Measurements from ENCODE around the gene FZD2.
"Not testable (repeated sequence)": the region's sequence is repeated elsewhere in the genome, so short reads cannot be mapped to it uniquely, and the experiment has no call there.

Gene FZD2

DNA sequence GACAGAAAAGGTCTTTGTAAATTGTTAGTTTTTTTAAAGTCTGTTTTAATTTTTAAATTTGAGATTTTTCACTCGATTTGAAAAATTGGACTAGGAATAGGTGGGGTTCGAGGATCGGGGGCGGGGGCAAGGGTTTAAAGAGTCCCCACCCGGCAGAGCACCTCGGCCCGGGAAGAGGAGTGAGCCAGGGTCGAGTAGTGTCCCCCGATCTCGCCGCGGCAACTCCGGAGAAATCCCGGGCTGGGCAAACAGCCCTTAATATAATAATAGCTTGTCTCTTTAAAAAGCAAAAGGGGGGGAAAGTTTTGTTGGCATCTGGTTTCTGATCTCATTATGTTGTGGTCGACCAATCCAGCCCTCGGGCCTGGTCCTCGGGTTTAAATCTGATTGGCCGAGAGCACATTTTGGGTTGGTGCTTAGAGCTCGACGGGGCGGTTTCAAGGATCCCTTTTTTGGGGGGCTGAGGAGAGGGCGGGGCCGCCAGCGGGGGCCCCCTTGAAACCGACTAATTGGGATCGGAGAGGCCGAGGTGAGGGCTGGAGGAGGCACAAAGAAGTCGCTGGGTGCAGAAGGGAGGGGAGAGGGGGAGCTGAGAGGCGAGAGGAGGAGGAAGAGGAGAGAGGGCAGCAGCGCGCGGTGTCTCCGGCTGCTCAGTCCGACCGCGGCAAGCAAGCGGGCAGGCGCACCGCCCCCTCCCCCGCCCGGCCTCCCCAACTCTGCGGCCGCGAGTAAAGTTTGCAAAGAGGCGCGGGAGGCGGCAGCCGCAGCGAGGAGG, at the start of gene FZD2:
Gene FZD2 (plus strand): TSS at position 653 of the 775 bp plus-strand sequence. CDS start 205 bp downstream, outside the sequence.
- peak; percentile 7 to 26 for DNase-seq (ENCODE audit: low read depth in 2 of 2, low spot score in 1 of 2)

- not testable (repeated sequence) for DNase-seq (ENCODE audit: low read depth in 2 of 2, low spot score in 1 of 2)
These were observed 45.8 kb upstream of the FZD2 start for GRCh38 chr17:44511241-44512134.

DNA sequence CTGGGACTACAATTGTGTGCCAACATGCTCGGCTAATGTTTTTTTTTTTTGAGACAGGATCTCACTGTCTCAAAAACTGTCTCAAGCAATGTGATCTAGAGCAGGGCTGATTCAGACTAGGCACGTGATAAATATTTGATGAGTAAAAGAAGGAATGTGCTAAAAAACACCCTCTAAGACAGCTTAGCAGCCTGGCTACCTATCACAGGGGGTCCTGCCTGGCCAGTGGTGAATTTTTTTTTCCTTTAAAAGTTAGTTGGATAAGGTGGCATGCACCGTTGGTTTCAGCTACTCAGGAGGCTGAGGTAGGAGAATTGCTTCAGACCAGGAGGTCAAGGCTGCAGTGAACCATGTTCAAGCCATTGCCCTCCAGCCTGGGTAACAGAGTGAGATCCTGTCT, 39.3 kb upstream of the FZD2 start:
- no peak for DNase-seq (ENCODE audit: low read depth in 2 of 2, low spot score in 1 of 2)

DNA sequence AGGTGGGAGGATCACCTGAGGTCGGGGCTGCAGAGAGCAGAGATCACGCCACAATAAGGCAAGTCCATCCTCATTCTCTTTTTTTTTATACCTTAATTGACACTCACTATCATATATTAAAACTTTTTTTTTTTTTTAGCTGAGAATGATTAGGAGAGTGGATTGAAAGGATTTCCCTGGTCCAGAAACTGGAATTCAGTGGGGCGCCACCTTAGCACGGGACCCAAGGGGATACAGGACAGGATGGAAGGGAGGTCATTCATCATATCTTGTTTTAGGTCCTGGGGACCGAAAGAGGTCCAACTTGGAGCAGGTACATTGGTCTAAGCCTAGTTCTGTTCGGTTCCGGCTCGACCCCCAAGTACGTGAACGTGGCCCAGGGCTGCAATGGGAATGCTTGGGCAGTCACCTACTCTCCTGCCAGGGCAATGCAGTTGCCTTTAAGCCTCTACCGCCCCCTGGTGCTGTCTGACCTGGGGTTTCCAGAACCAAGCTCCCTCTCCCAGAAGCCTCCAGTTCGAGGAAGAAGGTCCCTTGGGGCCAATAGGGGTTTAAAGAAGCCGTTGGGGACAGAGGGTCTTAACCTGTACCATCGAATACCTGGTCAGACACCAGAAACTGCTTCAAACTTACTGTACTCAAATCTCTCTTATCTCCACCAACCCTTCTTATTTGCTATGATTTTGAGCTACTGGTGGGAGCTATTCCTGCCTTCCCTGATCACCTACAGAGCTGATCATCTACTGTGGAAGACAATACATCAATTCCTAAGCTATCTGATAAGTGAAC, 34.2 kb upstream of the FZD2 start:
- peak; percentile 9 to 28 for DNase-seq (ENCODE audit: low read depth in 2 of 2, low spot score in 1 of 2)

DNA sequence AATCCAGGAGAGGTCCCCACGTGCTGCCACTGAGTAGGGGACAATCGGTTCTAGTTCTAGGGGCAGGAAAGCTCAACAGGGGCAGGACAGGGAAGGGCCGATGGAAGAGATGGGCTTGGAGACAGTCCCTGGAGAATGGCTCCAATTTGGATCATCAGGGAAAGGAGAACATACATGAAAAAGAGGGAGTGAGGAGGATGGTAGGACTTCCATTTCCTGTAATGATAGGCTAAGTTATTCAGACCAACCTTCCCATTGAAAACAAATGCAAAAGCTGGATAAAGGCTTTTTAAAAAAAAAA, 33.7 kb upstream of the FZD2 start:
- DNase-seq (ENCODE audit: low read depth in 2 of 2, low spot score in 1 of 2): no peak

DNA sequence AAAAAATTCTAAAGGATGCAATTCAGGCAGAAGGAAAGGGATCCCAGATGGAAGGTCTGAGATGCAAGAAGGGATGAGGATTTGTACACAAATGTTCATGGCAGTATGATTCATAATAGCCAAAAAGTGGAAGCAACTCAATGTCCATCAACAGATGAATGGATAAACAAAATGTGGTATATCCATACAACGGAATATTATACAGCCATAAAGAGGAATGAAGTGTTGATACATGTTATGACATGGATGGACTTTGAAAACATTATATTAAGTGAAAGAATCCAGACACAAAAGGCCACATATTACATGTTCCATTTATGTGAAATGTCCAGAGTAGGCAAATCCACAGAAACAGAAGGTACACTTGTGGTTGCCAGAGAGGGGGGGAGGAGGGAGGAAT, 30.2 kb upstream of the FZD2 start:
- DNase-seq (ENCODE audit: low read depth in 2 of 2, low spot score in 1 of 2): no peak

DNA sequence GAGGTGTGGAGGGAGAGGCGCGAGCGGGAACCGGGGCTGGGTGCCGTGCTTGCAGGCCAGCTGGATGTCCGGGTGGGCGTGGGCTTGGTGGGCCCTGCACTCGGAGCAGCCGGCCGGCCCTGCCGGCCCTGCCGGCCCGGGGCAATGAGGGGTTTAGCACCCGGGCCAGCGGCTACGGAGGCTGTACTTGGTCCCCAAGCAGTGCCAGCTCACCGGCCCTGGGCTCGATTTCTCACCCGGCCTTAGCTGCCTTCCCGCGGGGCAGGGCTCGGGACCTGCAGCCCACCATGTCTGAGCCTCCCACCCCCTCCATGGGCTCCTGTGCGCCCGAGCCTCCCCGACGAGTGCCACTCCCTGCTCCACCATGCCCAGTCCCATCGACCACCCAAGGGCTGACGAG, 29.3 kb upstream of the FZD2 start:
- no peak for DNase-seq (ENCODE audit: low read depth in 2 of 2, low spot score in 1 of 2)

GRCh38 chr17:44529864-44530263, 27.4 kb upstream of the FZD2 start:
- DNase-seq (ENCODE audit: low read depth in 2 of 2, low spot score in 1 of 2): no peak

GRCh38 chr17:44530896-44531418, 26.3 kb upstream of the FZD2 start:
- no peak for DNase-seq (ENCODE audit: low read depth in 2 of 2, low spot score in 1 of 2)

GRCh38 chr17:44533533-44534246, 23.6 kb upstream of the FZD2 start:
- peak; percentile 65 to 77 for DNase-seq (ENCODE audit: low read depth in 2 of 2, low spot score in 1 of 2)

GRCh38 chr17:44536090-44536953, 21.0 kb upstream of the FZD2 start:
- no peak for DNase-seq (ENCODE audit: low read depth in 2 of 2, low spot score in 1 of 2)

DNA sequence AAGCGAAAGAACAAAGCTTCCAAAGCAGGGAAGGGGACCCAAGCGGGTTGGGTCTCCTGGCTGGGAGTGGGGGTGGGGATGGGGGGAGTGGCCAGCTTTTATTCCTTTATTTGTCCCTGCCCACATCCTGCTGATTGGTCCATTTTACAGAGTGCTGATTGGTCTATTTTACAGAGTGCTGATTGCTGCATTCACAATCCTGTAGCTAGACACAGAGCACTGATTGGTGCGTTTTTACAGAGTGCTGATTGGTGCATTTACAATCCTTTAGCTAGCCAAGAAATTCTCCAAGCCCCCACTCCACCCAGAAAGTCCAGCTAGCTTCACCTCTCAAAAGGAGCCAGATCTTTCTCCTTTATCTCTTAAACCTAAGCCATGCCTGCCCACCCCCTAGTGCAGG, 19.4 kb upstream of the FZD2 start:
- DNase-seq (ENCODE audit: low read depth in 2 of 2, low spot score in 1 of 2): not testable (repeated sequence)

GRCh38 chr17:44539673-44540072, 17.6 kb upstream of the FZD2 start:
- no peak for DNase-seq (ENCODE audit: low read depth in 2 of 2, low spot score in 1 of 2)

- no peak for DNase-seq (ENCODE audit: low read depth in 2 of 2, low spot score in 1 of 2)
These were observed 16.8 kb upstream of the FZD2 start for GRCh38 chr17:44540246-44541084.

GRCh38 chr17:44541884-44542581, 15.3 kb upstream of the FZD2 start:
- DNase-seq (ENCODE audit: low read depth in 2 of 2, low spot score in 1 of 2): no peak

DNA sequence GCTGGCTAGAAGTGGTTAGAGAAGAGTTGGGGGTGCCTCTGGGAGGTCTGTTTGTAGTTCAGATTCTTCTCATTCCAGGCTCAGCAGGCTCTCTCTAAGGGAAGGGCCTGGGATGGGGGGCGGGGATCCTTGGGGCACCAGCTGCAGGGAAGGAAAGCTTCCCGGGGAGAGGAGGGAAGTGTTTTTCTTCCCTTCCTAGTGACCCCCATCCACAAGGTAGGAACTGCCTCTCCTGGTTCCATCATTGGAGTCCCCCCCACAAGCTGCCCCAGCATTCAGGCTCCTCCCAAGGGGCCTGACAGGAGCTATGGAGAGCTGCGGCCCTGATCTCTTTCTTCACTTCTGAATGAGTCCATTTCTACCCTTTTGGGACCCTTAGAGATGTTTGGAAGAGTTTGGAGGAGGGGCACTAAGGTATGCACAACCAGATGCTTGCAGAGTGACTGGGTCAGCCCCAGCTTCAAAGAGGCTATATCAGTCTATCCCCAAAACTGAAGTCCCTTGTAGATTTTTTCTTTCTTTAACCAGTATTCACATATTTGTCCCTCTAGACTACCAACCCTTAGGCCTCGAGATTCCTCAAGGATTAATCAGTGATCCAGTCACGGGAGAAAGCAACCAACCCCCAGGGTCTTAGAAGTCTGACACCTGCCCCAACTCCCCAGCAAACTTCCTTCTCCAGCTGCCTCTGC, 13.9 kb upstream of the FZD2 start:
- DNase-seq (ENCODE audit: low read depth in 2 of 2, low spot score in 1 of 2): no peak

DNA sequence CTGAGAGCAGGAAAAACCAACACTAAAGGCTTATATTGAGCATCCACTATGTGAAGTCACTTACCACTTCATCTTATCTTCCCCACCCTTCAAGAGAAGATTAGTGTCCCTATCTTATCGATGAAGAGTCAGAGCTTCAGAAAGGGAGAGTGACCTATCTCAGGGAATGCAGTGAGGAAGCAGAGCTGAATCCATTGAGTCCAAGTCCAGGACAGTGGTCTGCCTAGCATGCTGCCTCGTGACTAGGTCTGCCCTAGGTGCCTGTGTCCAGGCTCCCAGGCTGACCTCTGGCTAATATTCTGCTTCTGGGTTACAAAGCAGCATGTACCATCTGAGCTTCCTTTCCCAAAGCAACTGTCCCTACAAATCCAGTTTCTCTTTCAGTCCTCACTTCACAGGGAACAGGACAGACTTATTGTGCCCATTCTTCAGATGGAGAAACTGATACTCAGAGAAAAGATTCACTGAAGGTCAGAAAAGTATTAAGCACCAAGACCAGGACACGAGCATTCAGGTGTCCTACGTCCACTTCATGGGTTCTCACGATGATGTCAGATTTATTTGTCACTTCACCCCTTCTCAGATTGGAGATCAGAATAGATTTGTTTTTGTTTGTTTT, 13.3 kb upstream of the FZD2 start:
- DNase-seq (ENCODE audit: low read depth in 2 of 2, low spot score in 1 of 2): no peak

All from stimulated activated CD8-positive, alpha-beta memory T cell treated with anti-CD3 and anti-CD28 coated beads, Interleukin-4, amount 100 ng/mL, for 4 hours (primary cell).